T-helper 2 cell treated with Interferon-gamma antibody and Interleukin-4, amounts not matched to agents 5 μg/mL and 100 μg/mL, for 36 hours (primary cell): ENCODE results near the gene ABCA6.

Experiments
- DNase-seq: peaks from one replicate; pipeline ENCODE4 v3.0.0; 2021; ENCODE audit warnings: low spot score
- H3K27ac Mint-ChIP-seq: one replicate; pipeline ENCODE4 v1.8.0; 2021; ENCODE audit warnings: mild to moderate bottlenecking, mixed read lengths
- H3K27me3 Mint-ChIP-seq: one replicate; pipeline ENCODE4 v1.8.0; 2021; ENCODE audit warnings: low read depth, mixed read lengths
- H3K36me3 Mint-ChIP-seq: one replicate; pipeline ENCODE4 v1.8.0; 2021; ENCODE audit warnings: low read depth, mixed read lengths
- H3K4me1 Mint-ChIP-seq: one replicate; pipeline ENCODE4 v1.8.0; 2021; ENCODE audit warnings: low read depth, mixed read lengths
- H3K4me3 Mint-ChIP-seq: one replicate; pipeline ENCODE4 v1.8.0; 2022; ENCODE audit warnings: mild to moderate bottlenecking, moderate library complexity, mixed read lengths
- H3K9me3 Mint-ChIP-seq: one replicate; pipeline ENCODE4 v1.8.0; 2021; ENCODE audit warnings: mixed read lengths

The ABCA6 gene

DNA sequence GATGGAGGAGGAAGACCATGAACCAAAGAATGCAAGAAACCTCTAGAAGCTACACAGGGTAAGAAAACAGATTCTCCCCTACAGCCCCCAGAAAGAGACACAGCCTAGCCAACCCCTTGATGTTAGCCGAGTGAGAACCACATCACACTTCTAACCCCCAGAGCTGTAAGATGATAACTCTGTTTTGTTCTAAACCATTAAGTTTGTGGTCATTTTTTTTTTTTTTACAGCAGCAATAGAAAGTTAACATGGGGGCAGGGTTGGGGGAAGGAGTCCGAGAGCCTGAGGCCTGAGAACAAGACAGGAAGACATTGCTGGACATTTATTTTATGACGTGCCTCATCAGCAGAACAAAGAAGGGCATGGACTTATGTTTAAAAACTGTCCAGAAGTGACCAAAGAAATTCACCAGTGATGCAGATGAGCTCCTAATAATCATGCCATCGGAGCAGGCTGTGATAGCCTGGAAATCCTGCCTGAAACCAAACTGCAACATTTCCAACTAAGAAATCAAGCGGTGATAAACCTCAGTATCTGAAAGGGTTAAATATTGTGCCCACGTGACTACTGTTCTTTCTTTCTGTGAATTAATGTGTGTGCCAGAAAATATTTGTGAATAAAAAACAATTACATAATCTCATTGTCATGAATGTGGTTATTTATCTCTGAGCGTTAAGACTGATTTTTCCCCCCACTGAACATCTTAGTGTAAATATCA is 82.1 kb downstream of the ABCA6 start:
- H3K27ac Mint-ChIP-seq, result no peak overlapping the region
- H3K9me3 Mint-ChIP-seq, result peaks cover 11% of the 10 kb centered on the region
- H3K4me1 Mint-ChIP-seq, result peaks cover 3% of the 10 kb centered on the region
- H3K4me3 Mint-ChIP-seq, result no peak overlapping the region
- H3K36me3 Mint-ChIP-seq, result no peaks in the 10 kb centered on the region
- H3K27me3 Mint-ChIP-seq, result no peaks in the 10 kb centered on the region
- DNase-seq, result no peak

- Mint-ChIP-seq H3K4me1 (no peaks in the 10 kb centered on the region), H3K27ac (no peak overlapping the region), H3K4me3 (no peak overlapping the region), H3K9me3 (peaks cover 11% of the 10 kb centered on the region), H3K36me3 (no peaks in the 10 kb centered on the region), H3K27me3 (no peaks in the 10 kb centered on the region)
- DNase-seq, result no peak
Observed at GRCh38 chr17:69058165-69058564, 83.5 kb downstream of the ABCA6 start.

DNA sequence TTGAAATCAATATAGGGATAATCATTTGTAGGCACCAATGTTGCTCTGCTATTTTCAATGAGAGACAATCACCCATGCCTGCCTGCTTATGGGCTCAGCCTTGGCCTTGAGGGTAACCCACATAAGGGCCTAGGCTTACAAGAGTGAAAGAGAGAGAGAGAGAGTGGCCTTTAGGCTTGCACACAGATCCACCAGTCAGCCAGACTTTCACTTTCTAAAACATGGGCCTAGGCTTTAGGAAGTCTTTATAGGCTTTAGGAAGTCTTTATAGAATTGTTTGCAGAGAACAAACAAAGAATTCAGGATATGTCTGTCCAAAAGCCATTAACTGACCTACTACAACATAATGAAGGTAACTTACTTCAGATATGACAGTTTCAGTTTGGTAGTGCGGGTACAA is 84.4 kb downstream of the ABCA6 start:
- H3K27me3 Mint-ChIP-seq, result no peaks in the 10 kb centered on the region
- no peak for DNase-seq
- no peak overlapping the region for H3K27ac Mint-ChIP-seq
- H3K36me3 Mint-ChIP-seq, result no peaks in the 10 kb centered on the region
- no peak overlapping the region for H3K4me3 Mint-ChIP-seq
- H3K4me1 Mint-ChIP-seq, result no peaks in the 10 kb centered on the region
- peaks cover 11% of the 10 kb centered on the region for H3K9me3 Mint-ChIP-seq

DNA sequence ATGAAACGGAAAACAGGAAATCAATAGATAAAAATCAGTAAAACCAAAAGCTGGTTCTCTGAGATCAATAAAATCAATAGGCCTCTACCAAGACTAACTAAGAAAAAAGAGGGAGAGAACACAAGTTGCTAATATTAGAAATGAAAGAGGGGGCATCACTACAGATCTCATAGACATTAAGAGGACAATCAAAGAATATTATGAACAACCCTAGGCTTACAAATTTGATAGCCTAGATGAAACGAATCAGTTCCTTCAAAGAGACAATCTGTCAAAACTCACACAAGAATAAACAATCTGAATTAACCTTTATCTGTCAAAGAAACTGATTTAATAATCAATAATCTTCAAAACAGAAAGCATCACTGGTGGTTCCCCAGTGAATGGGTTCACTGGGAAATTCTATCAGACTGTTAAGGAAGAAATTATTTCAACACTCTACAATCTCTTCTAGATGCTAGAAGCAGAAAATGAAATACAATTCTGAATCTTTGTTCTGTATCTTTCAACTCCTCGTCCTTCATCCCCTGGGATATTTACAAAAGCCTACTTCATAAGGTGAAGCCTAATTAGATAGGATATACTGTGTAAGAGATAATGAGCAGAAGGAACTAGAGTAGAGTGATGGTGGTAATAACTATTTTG is 85.4 kb downstream of the ABCA6 start:
- H3K9me3 Mint-ChIP-seq, result peaks cover 11% of the 10 kb centered on the region
- H3K27ac Mint-ChIP-seq, result no peak overlapping the region
- H3K4me1 Mint-ChIP-seq, result no peaks in the 10 kb centered on the region
- DNase-seq, result no peak
- H3K27me3 Mint-ChIP-seq, result no peaks in the 10 kb centered on the region
- H3K36me3 Mint-ChIP-seq, result no peaks in the 10 kb centered on the region
- no peak overlapping the region for H3K4me3 Mint-ChIP-seq

DNA sequence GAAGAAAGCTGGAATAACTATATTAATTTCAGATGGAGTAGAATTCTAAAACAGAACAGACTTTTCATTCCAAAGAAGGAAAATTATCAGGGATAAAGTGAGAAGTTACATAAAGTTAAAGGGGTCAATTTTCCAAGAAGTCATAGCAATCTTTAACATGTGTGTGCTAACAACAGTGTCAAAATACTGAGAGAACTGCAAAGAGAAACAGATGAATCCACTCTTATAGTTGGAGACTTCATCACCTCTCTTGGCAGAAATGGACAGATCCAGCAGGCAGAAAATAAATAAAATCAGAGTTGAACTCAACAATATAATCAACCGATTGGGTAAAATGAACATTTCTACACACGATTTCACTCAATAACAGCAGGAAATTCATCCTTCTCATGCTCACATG is 86.4 kb downstream of the ABCA6 start:
- no peak for DNase-seq
- no peaks in the 10 kb centered on the region for H3K36me3 Mint-ChIP-seq
- peaks cover 11% of the 10 kb centered on the region for H3K9me3 Mint-ChIP-seq
- no peak overlapping the region for H3K4me3 Mint-ChIP-seq
- no peaks in the 10 kb centered on the region for H3K27me3 Mint-ChIP-seq
- no peaks in the 10 kb centered on the region for H3K4me1 Mint-ChIP-seq
- H3K27ac Mint-ChIP-seq, result no peak overlapping the region

DNA sequence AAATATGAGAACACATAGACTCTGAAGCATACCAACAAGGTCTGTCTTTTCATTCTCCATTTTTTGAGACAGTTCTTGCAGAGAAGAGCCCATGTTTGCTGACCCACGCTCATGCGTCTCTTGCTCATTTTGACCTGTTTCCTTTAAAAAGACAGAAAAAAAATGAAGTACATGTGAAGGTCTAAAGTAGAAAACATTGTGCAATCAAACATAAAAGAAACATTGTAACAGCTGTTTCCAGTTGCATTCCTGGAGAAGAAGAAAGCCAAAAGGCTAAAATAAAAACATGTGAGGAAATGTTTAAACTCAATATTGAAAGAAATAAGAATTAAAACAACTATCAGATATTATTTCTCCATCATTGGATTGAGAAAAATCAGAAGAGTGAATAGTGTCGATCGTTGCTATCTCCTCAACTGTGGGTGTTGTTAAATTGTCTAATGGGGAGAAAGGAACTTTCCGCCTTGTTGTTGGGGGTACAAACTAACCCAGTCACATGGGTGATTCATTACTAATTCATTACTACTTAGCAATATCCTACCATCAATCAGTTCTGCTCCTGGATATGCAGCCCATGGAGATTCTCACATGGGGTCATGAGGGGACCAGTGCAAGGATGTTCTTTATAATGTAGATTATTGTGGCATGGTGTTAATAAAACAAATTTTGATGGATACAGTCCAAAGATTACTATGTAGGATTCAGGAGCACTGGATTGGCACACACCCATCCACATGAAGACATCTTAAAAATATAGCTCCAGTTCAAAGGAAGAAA is 90.5 kb downstream of the ABCA6 start:
- DNase-seq, result no peak
- Mint-ChIP-seq H3K4me3 (no peak overlapping the region), H3K4me1 (peaks cover 7% of the 10 kb centered on the region), H3K36me3 (no peaks in the 10 kb centered on the region), H3K27me3 (no peaks in the 10 kb centered on the region), H3K27ac (no peak overlapping the region), H3K9me3 (peaks cover 3% of the 10 kb centered on the region)

DNA sequence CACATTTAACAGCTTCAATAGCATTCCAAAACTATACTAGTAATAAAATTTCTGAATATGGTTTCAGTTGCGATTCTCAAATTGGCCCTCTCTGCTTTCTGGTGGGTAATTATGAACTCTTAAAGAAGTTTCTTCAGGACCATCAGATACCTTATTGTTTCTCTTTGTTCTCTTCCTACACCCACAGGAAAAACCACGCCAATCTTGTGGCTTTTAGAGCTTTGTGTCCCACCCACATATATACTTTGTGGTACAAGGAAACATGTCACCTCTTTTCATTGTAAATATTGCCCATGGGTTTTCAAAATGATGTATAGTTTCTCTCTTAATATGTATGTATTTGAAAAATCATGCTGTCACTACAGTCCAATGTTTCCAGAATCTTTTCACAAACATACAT is 93.1 kb downstream of the ABCA6 start:
- no peak overlapping the region for H3K27ac Mint-ChIP-seq
- no peaks in the 10 kb centered on the region for H3K27me3 Mint-ChIP-seq
- DNase-seq, result no peak
- H3K4me1 Mint-ChIP-seq, result peaks cover 7% of the 10 kb centered on the region
- peak overlapping the region; percentile 12 for H3K4me3 Mint-ChIP-seq
- H3K36me3 Mint-ChIP-seq, result no peaks in the 10 kb centered on the region
- no peaks in the 10 kb centered on the region for H3K9me3 Mint-ChIP-seq

DNA sequence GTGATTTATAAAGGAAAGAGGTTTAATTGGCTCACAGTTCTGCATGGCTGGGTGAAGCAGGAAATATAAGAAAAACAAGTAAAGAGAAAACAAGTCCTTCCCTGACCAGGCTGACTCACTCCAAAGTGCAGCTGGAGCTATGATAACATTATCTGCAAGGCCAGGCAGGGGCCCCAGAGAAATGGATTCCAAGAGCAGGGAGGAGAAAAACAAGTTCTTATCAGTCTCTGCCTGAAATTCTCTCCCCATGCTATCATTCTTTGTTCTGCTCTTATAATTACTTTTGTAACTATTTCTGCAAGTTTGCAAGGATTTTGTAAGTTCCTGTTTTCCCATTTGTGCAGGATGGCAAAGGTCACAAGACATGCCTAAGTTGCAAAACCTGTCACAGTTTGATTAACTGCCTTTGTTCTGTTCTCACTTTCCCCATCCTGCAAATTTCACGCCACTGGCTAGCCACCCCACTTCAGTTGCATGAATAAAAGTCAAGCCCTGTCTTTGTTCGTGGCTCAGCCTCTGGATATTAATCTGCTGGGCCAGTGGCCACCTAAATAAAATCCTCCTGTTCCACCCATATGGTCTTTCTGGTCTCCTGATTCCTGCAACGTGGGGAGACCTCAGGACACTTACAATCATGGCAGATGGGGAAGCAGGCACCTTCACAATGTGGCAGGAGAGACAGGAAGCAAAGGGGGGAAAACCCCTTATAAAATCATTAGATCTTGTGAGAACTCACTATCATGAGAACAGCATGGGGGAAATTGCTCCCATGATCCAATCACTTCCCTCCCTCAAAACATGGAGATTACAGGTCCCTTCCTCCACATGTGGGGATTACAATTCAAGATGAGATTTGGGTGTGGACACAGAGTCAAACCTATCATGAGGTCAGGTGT is 94.1 kb downstream of the ABCA6 start:
- DNase-seq, result no peak
- Mint-ChIP-seq H3K36me3 (no peaks in the 10 kb centered on the region), H3K4me1 (peaks cover 7% of the 10 kb centered on the region), H3K4me3 (no peak overlapping the region), H3K27ac (no peak overlapping the region), H3K27me3 (no peaks in the 10 kb centered on the region), H3K9me3 (no peaks in the 10 kb centered on the region)

DNA sequence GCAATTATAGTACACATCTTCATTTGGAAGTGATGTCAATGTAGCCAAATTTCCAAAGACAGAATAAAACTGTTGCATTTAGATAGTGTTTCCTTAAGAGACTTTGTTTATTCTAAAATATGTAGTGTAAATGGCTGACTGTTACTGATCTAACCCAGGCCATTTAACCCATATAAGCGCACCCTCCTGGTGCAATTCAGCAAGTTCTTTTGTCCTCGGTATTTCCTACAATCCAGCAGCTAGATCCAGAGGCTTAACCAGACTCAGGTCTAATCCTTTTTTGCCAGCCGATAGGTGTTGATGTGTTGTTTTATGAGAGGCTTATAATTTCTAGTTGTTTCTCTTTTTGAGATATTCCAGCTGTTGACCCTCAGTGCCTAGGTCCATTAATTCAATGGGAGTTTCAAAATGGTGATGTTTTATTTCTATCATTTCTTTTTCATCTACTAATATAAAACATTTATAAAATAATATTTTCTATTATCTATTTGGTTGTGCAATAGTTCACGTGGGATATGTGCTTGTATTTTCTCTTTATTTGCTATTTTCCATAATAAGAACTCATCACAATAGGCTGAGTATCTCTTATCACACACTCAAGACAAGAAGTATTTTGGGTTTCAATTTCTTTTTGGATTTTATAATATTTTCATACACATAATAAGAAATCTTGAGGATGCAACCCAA is 95.4 kb downstream of the ABCA6 start:
- H3K27ac Mint-ChIP-seq, result no peak overlapping the region
- no peak for DNase-seq
- H3K36me3 Mint-ChIP-seq, result no peaks in the 10 kb centered on the region
- H3K4me1 Mint-ChIP-seq, result peaks cover 7% of the 10 kb centered on the region
- H3K27me3 Mint-ChIP-seq, result no peaks in the 10 kb centered on the region
- no peak overlapping the region for H3K4me3 Mint-ChIP-seq
- H3K9me3 Mint-ChIP-seq, result no peaks in the 10 kb centered on the region

DNA sequence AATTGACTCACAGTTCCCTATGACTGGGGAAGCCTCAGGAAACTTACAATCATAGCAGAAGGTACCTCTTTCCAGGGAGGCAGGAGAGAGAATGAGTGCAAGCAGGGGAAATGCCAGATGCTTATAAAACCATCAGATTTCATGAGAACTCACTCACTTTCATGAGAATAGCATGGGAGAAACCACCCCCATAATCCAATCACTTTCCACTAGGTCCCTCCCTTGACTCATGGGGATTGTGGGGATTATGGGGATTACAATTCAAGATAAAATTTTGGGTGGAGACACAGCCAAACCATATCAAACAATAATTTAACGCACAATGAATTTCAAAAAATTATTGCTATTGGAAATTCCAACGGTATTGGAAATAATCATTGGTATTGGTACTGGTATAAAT is 96.0 kb downstream of the ABCA6 start:
- Mint-ChIP-seq H3K4me1 (peaks cover 7% of the 10 kb centered on the region), H3K36me3 (no peaks in the 10 kb centered on the region), H3K4me3 (no peak overlapping the region), H3K27ac (no peak overlapping the region), H3K27me3 (no peaks in the 10 kb centered on the region), H3K9me3 (no peaks in the 10 kb centered on the region)
- DNase-seq, result no peak

DNA sequence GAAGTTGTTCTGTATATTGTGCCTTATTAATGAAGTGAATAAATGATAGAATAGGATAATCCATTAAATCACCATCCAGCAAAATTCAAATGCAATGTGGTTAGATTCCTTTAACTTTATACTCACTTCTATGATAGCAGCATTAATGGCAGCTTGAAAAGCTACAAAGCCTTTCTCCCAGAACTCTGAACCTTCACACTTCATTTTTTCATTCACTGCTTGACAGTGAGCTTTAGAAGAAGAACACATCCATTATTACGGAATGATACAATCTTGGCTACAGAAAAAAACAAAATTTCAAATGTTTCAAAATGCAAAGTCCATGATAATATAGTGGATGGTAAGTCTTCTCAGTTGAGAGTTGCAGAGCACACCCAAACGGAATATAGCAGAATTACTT is 97.3 kb downstream of the ABCA6 start:
- no peak for DNase-seq
- Mint-ChIP-seq H3K27me3 (no peaks in the 10 kb centered on the region), H3K4me1 (peaks cover 7% of the 10 kb centered on the region), H3K4me3 (no peak overlapping the region), H3K9me3 (no peaks in the 10 kb centered on the region), H3K36me3 (no peaks in the 10 kb centered on the region), H3K27ac (no peak overlapping the region)

DNA sequence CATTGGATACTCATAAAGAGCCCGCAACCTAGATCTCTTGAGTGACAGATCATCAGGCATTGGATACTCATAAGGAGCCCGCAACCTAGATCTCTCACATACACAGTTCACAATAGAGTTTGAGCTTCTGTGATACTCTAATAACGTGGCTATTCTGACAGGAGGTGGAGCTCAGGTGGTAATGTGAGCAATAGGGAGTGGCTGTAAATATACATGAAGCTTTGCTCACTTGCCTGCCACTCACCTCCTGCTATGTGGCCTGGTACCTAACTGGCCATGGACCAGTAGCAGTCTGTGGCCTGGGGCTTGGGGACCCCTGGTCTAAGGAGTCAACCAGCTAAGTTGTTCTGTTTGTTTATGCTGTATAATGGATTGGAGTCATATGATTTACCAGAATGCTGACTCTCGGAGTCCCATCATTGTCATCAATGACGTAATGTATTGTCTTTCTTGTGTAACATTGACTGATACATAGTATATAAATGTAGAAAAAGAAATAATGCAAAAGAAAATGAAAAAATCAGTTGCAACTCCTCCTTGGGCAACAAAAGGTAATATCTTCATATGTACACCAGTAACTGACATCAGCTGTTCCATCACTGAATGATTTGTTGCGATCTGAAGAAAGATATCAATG is 98.5 kb downstream of the ABCA6 start:
- Mint-ChIP-seq H3K36me3 (no peaks in the 10 kb centered on the region), H3K9me3 (no peaks in the 10 kb centered on the region), H3K27ac (no peak overlapping the region), H3K4me1 (peaks cover 6% of the 10 kb centered on the region), H3K27me3 (no peaks in the 10 kb centered on the region), H3K4me3 (no peak overlapping the region)
- DNase-seq, result no peak

DNA sequence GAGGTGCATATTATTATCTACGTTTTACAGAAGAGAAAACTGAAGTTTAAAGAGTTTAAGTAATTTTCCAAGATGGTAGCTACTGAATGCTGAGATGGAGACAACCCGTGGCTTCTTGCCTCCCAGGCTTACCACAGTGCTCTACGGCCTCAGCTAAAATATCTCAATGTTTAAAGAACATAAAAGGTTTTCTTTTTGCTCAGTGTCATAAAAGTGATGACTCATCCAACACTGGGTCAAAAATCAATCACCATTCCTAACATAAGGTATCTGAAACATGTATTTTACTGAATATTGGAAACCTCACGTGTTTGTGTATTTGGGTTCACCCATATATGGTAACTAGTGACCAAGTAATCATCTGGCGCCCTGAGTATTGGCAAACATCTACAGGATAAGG is 99.4 kb downstream of the ABCA6 start:
- Mint-ChIP-seq H3K27ac (no peak overlapping the region), H3K4me3 (no peak overlapping the region), H3K4me1 (no peaks in the 10 kb centered on the region), H3K9me3 (peaks cover 4% of the 10 kb centered on the region), H3K27me3 (no peaks in the 10 kb centered on the region), H3K36me3 (no peaks in the 10 kb centered on the region)
- DNase-seq, result no peak
